Adrenal gland (tissue), 12 donors: ENCODE data around the gene TMEM270. TPM values are rescaled to one million over a fixed set of nuclear protein-coding genes. Genes with fewer than 3 reads are reported as not detected.

Experiments used
- DNase-seq, 7 donors: peaks; one replicate each; pipeline ENCODE4 v3.0.0-alpha.2; 2019 to 2020
- H3K27ac ChIP-seq, 5 donors: fragments of 200-600 bp; sonication (generic) in 4 of 5; 1 replicate in 3 of 5; 2 replicates in 2 of 5; pipeline versions ENCODE4 v1.5.1 to v1.8.0; 2016 to 2020; ENCODE audit warnings: mild to moderate bottlenecking in 1 of 5
- H3K27me3 ChIP-seq: fragments of 200-600 bp; 2 replicates; pipeline ENCODE4 v1.8.0; 2021
- H3K36me3 ChIP-seq, 2 donors: fragments of 200-600 bp; replicated peaks in 1 of 2; 1 replicate in 1 of 2; 2 replicates in 1 of 2; pipeline versions ENCODE4 v1.5.1 to v1.8.0; 2018 to 2022
- H3K4me1 ChIP-seq, 2 donors: fragments of 200-600 bp; replicated peaks in 1 of 2; 1 replicate in 1 of 2; 2 replicates in 1 of 2; pipeline versions ENCODE4 v1.5.1 to v1.8.0; 2018 to 2021
- H3K4me3 ChIP-seq, 4 donors: fragments of 200-600 bp; sonication (generic) in 3 of 4; one replicate each; pipeline ENCODE4 v1.5.1; 2016 to 2018
- H3K9me3 ChIP-seq, 3 donors: fragments of 200-600 bp; sonication (generic) in 1 of 3; replicated peaks in 1 of 3; 1 replicate in 2 of 3; 2 replicates in 1 of 3; pipeline versions ENCODE4 v1.5.1 to v1.8.0; 2016 to 2021
- CTCF ChIP-seq, 6 experiments: fragments of 450-650 bp in 4 of 6; fragments of 200-600 bp in 2 of 6; sonication (generic) in 1 of 6; IDR thresholded peaks; 1 replicate in 5 of 6; 2 replicates in 1 of 6; pipeline versions ENCODE4 v1.5.1 to v1.8.0; 2016 to 2021; ENCODE audit warnings: antibody characterized with exemption in 6 of 6, mild to moderate bottlenecking in 2 of 6, moderate library complexity in 1 of 6
- POLR2A ChIP-seq, 2 donors: fragments of 450-650 bp; IDR thresholded peaks; one replicate each; pipeline ENCODE4 v1.6.1; 2017; ENCODE audit warnings: antibody characterized with exemption in 2 of 2, mild to moderate bottlenecking in 2 of 2, moderate library complexity in 1 of 2
- WGBS, 4 donors: extraction: QIAGEN DNeasy Blood & Tissue Kit in 2 of 4; methylation state at CpG; one replicate each; pipeline versions ENCODE4 v1.1.5 to v1.1.7; 2013 to 2017; 5-methylcytosine and 5-hydroxymethylcytosine counted together
- intact Hi-C, 2 donors: fragments of 100-400 bp; cut with DNase I; formaldehyde crosslinking; loops; one replicate each; pipeline versions ENCODE4 v1.14.1 to v1.15.0; 2022 to 2023
- polyA plus RNA-seq, 3 donors: library from polyadenylated mRNA; stranded (reverse); fragments of 200-250 nt in 2 of 3; fragments of 350-450 nt in 1 of 3; fragmentation: Illumina TruSeq in 1 of 3; extraction: RNeasy Lipid Tissue Mini Kit (QIAGEN cat#74804) in 1 of 3; gene quantifications; one replicate each; pipeline ENCODE4 v1.2.3, GENCODE V29; 2013 to 2014
- total RNA-seq, 9 donors: library from RNA; depleted of rRNA in 4 of 9; stranded (reverse); fragments of >200 nt in 4 of 9; fragments of 120-200 nt in 1 of 9; fragmentation: NEBNext Ultra II Directional in 1 of 9; extraction: Animal tissue kit (Norgen Biotek cat#: 25700) in 1 of 9; gene quantifications; one replicate each; pipeline versions ENCODE4 v1.1.0 to v1.2.4, GENCODE V29; 2013 to 2023
- donor health status: healthy with polysubstance abuse.
- donor health status: Bipolar disorder and iron deficiency.
- donor health status: DM: yes; HTN: yes; CAD: no.
- donor health status: DM: no; HTN: no; CAD: no.
- donor health status: DM: no; HTN: no; CAD: no.
- donor health status: DM: yes; HTN: yes; CAD: no.

TMEM270 gene
- total and polyA plus RNA-seq, 12 donors: 0.20 to 0.56 TPM; not detected in 10

- no peak for TF ChIP-seq CTCF (IDR thresholded peaks at IDR 0.05)
- peak overlapping the region in 1 of 5 donors; percentile 22 for H3K27ac ChIP-seq
- no peak for DNase-seq
- no peaks in the 10 kb centered on the region for H3K27me3 ChIP-seq
- WGBS, 4 donors: 63 to 77% (median 74%) methylated on average over 16 to 20 of the region's 20 CpGs
- H3K4me3 ChIP-seq: no peak overlapping the region
- no peaks in the 10 kb centered on the region for H3K36me3 ChIP-seq
- no peaks in the 10 kb centered on the region for H3K9me3 ChIP-seq
- no peaks in the 10 kb centered on the region for H3K4me1 ChIP-seq
- intact Hi-C loops: no loop called here
Measured at GRCh38 chr7:73871163-73872011, 10.4 kb downstream of the TMEM270 start.

- H3K4me3 ChIP-seq: no peak overlapping the region
- intact Hi-C loops: no loop called here
- H3K36me3 ChIP-seq: no peaks in the 10 kb centered on the region
- 65 to 72% (median 70%) methylated on average over 5 to 13 of the region's 13 CpGs for WGBS, 4 donors
- TF ChIP-seq CTCF (IDR thresholded peaks at IDR 0.05) (no peak), POLR2A (IDR thresholded peaks at IDR 0.05) (no peak)
- H3K9me3 ChIP-seq: no peaks in the 10 kb centered on the region
- DNase-seq: no peak
- H3K27me3 ChIP-seq: no peaks in the 10 kb centered on the region
- H3K4me1 ChIP-seq: no peaks in the 10 kb centered on the region
- H3K27ac ChIP-seq: peak overlapping the region in 1 of 5 donors; percentile 22
Measured at GRCh38 chr7:73872056-73872908, 11.3 kb downstream of the TMEM270 start.

- 86 to 92% (median 92%) methylated on average over 5 to 8 of the region's 8 CpGs for WGBS, 4 donors
- no peaks in the 10 kb centered on the region for H3K36me3 ChIP-seq
- no peaks in the 10 kb centered on the region for H3K9me3 ChIP-seq
- TF ChIP-seq CTCF (IDR thresholded peaks at IDR 0.05) (no peak), POLR2A (IDR thresholded peaks at IDR 0.05) (no peak)
- no peak for DNase-seq
- H3K27me3 ChIP-seq: peaks cover 4% of the 10 kb centered on the region
- H3K4me3 ChIP-seq: no peak overlapping the region
- intact Hi-C loops: no loop called here
- H3K27ac ChIP-seq: no peak overlapping the region
- H3K4me1 ChIP-seq: peaks cover 0 to 10% of the 10 kb centered on the region in 2 donors
Measured at GRCh38 chr7:73876361-73876760, 15.4 kb downstream of the TMEM270 start.

GRCh38 chr7:73876973-73877372, 16.0 kb downstream of the TMEM270 start:
- intact Hi-C loops: no loop called here
- Histone ChIP-seq H3K9me3 (no peaks in the 10 kb centered on the region), H3K27me3 (peaks cover 4% of the 10 kb centered on the region), H3K4me3 (no peak overlapping the region), H3K4me1 (peaks cover 0 to 10% of the 10 kb centered on the region in 2 donors), H3K27ac (no peak overlapping the region), H3K36me3 (no peaks in the 10 kb centered on the region)
- 78 to 89% (median 81%) methylated on average over 12 of the region's 12 CpGs for WGBS, 4 donors
- no peak for TF ChIP-seq POLR2A (IDR thresholded peaks at IDR 0.05)
- no peak for TF ChIP-seq CTCF (IDR thresholded peaks at IDR 0.05)
- no peak for DNase-seq
